NCI-H2081 treated with DMSO at 0.1 percent for 48 hours (cell line): ENCODE measurements around the gene TMEM39A.

Source experiments
- DNase-seq: peaks from one replicate; lab custom pipeline; 2025; lab: John Stamatoyannopoulos, UW

TMEM39A gene

GRCh38 chr3:119463171-119464169 lies at the start of gene TMEM39A:
TSS of gene TMEM39A (minus strand) at chr3:119463615. CDS start at chr3:119462074, 1,541 bp downstream.
- peak; percentile 88 for DNase-seq

GRCh38 chr3:119510690-119511089 lies 47.3 kb upstream of the TMEM39A start:
- no peak for DNase-seq

- no peak for DNase-seq
Observed at GRCh38 chr3:119508172-119508845, 44.9 kb upstream of the TMEM39A start.

GRCh38 chr3:119507404-119507803 lies 44.0 kb upstream of the TMEM39A start:
- no peak for DNase-seq

GRCh38 chr3:119506631-119507030 lies 43.2 kb upstream of the TMEM39A start:
- DNase-seq = no peak

- DNase-seq = no peak
Observed at GRCh38 chr3:119500901-119501300, 37.5 kb upstream of the TMEM39A start.

GRCh38 chr3:119500265-119500664 lies 36.9 kb upstream of the TMEM39A start:
- DNase-seq = no peak

GRCh38 chr3:119498186-119499011 lies 35.0 kb upstream of the TMEM39A start, which contains the start of gene TIMMDC1:
TSS of gene TIMMDC1 (plus strand) at chr3:119498547. CDS start at chr3:119498734, 187 bp downstream.
- DNase-seq = peak; percentile 88

GRCh38 chr3:119497820-119498185 lies 34.4 kb upstream of the TMEM39A start:
- DNase-seq = no peak

GRCh38 chr3:119494597-119494996 lies 31.2 kb upstream of the TMEM39A start:
- no peak for DNase-seq

GRCh38 chr3:119492810-119493209 lies 29.4 kb upstream of the TMEM39A start:
- DNase-seq = no peak

GRCh38 chr3:119492128-119492527 lies 28.7 kb upstream of the TMEM39A start:
- no peak for DNase-seq

GRCh38 chr3:119490153-119490552 lies 26.7 kb upstream of the TMEM39A start:
- no peak for DNase-seq

- no peak for DNase-seq
Observed at GRCh38 chr3:119485563-119485962, 22.1 kb upstream of the TMEM39A start.

- no peak for DNase-seq
Observed at GRCh38 chr3:119483101-119483500, 19.7 kb upstream of the TMEM39A start.

GRCh38 chr3:119481079-119481478 lies 17.7 kb upstream of the TMEM39A start:
- no peak for DNase-seq

- no peak for DNase-seq
Observed at GRCh38 chr3:119470866-119471265, 7.5 kb upstream of the TMEM39A start.

- no peak for DNase-seq
Observed at GRCh38 chr3:119469418-119470189, 6.2 kb upstream of the TMEM39A start.

- no peak for DNase-seq
Observed at GRCh38 chr3:119468041-119468440, 4.6 kb upstream of the TMEM39A start.

GRCh38 chr3:119457246-119457645 lies 6.2 kb downstream of the TMEM39A start:
- no peak for DNase-seq

GRCh38 chr3:119456469-119456868 lies 6.9 kb downstream of the TMEM39A start:
- DNase-seq = no peak
